Activated T-cell treated with anti-CD3 and anti-CD28 coated beads for 1 hour (primary cell): ENCODE results near the gene HAUS5.
"Not testable (repeated sequence)": the region's sequence is repeated elsewhere in the genome, so short reads cannot be mapped to it uniquely, and the experiment has no call there.

Experiments
- DNase-seq: peaks from one replicate; pipeline ENCODE4 v3.0.0-alpha.2; 2020; ENCODE audit warnings: low read depth

The HAUS5 gene, protein sequence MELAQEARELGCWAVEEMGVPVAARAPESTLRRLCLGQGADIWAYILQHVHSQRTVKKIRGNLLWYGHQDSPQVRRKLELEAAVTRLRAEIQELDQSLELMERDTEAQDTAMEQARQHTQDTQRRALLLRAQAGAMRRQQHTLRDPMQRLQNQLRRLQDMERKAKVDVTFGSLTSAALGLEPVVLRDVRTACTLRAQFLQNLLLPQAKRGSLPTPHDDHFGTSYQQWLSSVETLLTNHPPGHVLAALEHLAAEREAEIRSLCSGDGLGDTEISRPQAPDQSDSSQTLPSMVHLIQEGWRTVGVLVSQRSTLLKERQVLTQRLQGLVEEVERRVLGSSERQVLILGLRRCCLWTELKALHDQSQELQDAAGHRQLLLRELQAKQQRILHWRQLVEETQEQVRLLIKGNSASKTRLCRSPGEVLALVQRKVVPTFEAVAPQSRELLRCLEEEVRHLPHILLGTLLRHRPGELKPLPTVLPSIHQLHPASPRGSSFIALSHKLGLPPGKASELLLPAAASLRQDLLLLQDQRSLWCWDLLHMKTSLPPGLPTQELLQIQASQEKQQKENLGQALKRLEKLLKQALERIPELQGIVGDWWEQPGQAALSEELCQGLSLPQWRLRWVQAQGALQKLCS

DNA sequence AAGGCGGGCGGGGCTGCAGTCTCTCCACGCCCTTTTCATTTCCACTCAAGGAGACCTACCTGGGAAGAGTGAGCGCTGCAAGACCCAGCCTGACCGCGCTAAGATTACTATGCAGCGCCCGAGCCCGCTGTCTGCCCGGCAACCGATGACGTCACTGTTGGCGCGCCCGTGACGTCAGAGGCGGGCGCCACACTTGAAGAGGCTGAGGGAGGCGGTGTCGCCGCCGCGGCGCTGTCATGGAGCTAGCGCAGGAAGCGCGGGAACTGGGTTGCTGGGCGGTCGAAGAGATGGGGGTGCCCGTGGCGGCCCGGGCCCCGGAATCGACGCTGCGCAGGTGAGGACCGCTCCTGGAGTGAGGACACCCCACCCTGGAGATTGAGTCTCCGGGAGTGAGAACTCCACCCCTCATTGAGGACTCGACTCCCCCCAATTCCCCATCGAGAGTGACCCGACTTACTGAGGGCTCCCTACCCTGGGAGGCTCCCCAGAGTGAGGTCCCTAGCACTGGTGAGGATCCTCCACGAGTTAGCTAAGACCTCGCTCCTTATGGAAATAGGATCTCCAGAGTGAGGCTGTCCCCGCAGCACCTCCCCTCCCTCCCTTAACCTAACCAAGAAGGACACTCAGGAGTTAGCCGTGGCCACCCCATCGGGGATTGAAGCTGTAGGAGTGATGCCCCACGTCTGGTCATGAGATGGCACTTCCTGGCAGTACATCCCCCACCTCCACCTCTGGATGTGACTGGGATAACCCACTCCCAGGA lies at the start of gene HAUS5:
HAUS5 (plus strand) TSS at position 177 of the 763 bp plus-strand sequence; CDS start at position 237, 60 bp downstream.
- DNase-seq: peak; percentile 93

DNA sequence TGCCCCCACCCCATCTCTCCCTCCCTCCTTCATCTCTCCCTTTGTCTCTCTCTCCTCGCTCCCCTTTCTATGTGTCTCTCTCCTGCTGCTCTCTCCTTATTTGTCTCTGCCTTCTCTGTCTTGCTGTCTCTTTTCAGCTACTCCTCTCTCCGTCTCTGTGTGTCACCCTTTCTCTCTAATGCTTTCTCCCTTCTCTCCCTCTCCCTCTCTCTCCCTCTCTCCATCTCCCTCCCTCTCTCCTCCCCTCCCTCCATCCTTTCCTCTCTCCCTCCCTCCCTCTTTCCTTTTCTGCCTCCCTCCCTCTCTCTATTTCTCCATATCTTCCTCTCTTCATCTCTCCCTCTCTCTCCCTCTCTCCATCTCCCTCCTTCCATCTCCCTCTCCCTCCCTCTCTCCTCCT lies 49.8 kb upstream of the HAUS5 start:
- no peak for DNase-seq

DNA sequence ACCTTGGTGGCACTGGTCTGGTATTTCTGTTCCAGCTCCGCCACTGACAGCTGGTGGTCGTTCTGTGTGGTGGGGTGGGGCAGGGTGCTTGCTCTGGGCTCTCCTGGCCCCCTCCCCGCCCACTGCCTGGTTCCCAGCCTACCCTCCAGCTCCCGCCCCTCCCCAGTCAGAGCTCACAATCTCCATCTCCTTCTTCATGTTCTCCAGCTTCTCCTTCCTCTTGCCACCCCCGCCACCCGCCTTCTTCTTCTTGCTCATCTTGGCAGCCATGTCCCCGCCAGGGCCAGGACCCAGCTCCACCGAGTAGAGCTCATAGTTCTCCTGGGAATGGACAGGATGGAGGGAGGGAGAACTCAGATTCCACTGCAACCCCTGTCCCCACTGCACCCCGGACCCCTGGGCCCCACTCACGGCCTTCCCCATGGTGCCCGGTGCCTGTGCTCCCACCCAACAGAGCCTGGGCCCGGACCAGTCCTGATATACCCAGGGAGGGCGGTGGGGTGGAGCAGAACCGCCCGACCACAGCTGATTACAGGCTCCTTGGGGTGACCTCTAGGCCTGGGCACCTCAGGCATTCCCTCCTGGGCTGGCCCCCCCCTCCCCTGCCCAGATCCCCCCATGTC lies 49.2 kb upstream of the HAUS5 start, which contains the start of gene ATP4A:
ATP4A (minus strand) TSS at position 452 of the 623 bp plus-strand sequence; CDS start at position 423, 29 bp downstream.
- DNase-seq: no peak

DNA sequence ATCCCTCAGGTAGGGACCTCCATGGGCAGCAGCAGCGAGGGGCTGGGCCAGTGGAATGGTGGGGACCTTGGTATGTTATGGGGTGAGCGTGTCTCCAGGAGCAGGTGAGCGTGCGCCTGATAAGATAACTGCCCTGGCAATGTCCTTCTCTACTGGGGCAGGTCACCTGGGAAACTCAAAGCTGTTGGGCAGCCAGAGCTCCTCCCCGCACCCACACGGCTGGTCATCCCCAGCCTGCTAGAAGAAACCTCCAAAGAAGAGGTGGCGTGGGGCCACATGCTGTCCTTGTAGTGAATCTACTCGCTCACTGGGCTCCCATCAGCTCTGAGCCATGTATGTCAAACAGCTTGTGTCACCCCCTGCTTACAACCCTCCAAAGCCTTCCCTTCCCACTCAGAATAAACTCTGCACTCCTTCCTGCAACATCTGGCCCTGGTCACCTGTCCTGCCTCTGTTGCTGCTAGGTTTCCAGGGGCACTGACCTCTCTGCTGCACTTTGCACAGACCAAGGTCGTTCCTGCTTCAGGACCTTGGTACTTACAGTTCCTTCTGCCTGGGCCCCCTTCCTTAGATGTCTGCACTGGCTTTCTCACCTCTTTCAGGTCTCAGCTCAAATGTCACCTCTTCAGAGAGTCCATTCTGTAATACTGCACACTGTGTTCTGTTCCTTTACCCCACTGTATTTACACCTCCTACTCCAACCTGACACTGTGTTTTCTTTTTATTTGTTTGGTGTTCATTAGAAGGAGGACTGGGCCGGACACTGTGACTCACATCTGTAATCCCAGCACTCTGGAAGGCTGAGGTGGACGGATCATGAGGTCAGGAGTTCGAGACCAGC lies 47.3 kb upstream of the HAUS5 start:
- no peak for DNase-seq

DNA sequence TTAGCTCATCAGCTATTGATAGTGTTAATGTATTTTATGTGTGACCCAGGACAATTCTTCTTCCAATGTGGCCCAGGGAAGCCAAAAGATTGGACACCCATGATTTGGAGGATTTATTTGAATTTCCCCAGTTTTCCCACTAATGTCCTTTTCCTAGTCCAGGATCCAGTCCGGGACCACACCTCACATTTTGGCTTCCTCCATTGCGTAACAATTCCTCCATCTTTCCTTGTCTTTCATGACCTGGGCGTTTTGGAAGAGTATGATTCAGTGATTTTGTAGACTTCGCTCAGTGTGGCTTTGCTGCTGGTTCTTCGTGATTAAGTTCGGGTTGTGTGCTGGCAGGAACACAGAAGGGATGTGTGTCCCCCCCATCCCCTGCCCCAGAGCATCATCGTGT lies 45.8 kb upstream of the HAUS5 start:
- DNase-seq: no peak

DNA sequence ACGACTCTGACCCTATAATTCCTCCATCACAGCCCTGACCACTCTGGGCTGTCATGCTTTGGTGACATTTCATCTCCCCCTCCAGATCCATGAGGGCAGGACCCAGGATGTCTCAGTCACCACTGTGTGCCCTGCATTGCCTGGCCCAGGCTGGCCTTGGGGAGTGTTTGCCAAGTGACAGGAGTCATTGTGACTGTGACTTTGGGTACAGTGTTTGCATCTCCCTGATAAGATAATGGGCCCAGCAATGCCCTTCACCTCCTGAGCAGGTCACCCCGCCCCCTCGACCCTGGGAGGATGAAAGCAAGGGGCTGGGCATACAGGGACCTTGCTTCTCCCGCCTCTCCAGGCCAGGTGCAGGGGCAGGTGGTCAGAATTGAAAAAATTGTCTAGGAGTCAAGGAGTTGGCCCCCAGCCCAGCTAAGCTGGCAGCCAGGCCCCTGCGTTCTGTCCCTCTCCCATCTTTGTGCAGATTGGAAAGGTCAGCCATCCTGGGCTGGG lies 43.2 kb upstream of the HAUS5 start:
- DNase-seq: no peak

DNA sequence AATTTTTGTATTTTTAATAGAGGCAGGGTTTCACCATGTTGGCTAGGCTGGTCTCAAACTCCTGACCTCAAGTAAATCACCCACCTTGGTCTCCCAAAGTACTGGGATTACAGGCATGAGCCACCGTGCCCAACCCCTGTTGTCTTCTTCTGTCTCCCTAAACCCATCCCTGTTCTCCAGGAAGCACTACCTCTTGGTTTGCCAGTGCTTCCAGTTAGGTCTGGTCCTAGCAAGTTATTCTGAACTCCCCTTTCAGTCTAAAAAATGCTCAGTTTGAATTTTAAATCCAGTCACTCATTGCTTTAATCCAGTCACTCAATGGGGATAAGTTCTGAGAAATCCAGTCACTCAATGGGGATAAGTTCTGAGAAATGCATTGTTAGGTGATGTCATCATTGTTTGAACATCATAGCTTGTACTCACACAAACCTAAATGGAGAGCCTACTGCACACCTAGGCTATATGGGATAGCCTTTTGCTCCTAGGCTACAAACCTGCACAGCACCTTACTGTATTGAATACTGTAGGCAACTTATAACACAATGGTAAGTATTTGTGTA lies 41.0 kb upstream of the HAUS5 start:
- DNase-seq: no peak

DNA sequence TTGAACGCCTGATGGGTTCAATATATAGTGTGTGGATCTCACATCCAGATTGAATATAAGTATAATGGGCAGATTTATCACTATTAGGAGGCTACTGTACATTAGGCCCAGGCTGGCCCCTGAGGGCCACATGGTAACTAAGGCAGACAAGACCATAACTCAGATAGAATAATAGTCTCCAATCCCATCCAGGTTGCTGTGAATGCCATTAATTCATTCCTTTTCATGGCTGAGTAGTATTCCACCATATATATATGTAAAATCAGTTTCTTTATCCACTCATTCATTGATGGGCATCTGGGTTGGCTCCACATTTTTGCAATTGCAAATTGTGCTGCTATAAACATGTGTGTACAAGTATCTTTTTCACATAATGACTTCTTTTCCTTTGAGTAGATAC lies 34.6 kb upstream of the HAUS5 start:
- no peak for DNase-seq

DNA sequence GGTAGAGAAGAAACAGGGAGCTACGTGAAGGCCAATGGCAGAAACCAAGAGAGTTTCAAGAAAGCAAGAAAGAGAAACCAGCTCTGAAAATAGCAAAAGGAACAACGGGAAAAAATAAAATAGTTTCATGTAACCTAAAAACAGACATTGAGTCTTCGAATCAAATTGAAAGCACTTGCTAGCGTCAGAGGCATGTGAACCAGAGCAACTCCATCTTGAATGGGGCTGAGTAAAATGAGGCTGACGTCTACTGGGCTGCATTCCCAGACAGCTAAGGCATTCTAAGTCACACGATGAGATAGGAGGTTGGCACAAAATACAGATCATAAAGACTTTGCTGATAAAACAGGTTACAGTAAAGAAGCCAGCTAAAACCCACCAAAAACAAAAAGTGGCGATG lies 33.8 kb upstream of the HAUS5 start:
- DNase-seq: no peak

DNA sequence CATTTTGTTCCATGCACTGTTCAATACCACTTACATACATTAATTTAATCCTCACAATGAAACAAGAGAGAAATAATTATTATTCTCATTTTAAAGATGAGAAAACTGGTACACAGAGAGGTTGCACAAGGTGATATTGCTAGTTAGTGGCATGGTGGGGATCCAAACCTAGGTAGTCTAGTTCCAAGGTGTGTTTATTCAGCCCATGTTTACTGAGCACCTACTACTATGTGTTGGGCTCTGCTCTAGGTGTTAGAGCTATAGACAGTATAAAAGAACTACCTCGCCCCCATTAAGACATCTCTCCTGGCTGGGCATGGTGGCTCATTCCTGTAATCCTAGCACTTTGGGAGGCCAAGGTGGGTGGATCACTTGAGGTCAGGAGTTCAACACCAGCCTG lies 29.8 kb upstream of the HAUS5 start:
- no peak for DNase-seq

DNA sequence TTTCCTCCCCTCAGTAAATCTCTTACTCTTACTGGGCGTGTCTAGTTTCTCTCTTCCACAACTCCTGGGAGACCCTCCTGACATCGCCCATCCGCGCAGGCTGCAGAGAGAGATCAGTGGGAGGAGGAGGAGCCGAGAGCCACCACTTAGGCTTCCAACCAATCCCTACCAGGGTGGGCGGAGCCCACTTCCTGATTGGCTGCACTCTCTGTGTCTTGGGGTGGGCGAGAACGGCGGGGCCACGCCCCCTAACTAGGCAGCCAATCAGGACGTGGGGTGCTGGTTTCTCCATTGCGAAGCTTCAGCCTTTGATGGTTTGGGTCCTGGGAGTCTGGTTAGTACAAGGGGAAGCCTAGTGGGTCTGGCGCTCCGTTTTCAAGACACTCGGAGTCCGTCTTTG lies 26.7 kb upstream of the HAUS5 start, which contains the start of gene PMIS2:
PMIS2 (plus strand) TSS at position 326 of the 400 bp plus-strand sequence. CDS start 87 bp downstream, outside the sequence.
- DNase-seq: no peak

DNA sequence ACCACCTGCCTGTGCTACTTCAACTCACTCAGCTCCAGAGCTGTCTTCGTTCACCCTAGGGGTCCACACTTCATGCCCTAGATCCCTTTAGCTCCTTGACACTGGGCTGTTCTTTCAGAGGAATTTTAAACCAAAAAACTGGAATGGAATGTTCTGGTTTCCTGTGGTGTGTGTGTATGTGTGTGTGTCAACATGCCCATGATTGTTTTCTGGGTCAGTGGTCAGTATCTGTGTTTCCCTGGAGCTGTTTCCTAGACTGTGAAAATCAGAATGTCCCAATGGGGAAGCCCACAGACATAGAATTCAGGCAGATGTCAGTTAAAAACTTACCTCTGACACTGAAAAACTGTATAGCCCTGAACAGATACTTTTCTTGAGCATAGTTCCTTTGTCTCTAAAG lies 25.2 kb upstream of the HAUS5 start:
- no peak for DNase-seq

DNA sequence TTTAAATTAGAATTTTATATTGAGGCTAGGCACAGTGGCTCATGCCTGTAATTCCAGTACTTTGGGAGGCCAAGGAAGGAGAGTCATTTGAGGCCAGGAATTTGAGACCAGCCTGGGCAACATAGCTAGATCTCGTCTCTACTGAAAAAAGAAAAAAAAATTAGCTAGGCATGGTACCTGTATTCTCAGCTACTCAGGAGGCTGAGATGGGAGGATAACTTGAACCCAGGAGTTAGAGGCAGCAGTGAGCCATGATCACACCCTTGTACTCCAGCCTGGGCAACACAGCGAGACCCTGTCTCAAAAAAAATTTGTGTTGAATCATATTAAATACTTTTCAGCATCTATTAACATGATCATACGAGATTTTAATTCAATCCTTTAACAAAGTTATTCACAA lies 21.7 kb upstream of the HAUS5 start:
- DNase-seq: no peak

DNA sequence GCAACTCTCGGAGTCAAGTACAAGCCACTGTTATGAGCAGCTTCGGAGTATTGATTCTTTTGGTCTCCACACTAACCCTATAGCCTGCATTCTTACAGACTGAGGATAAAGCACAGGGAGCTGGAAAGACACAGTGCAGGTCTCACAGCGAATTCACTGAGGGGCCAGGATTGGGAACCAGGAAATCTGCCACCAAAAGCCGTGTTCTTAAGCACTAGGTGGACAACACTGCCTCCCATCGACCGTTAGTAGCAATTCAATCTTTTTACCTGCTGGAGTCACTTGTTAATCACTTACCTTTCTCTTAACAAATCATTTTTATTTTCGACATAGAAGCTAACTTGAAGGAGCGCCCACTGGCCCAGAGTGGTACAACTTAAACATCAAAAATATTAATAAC lies 20.3 kb upstream of the HAUS5 start:
- DNase-seq: no peak

DNA sequence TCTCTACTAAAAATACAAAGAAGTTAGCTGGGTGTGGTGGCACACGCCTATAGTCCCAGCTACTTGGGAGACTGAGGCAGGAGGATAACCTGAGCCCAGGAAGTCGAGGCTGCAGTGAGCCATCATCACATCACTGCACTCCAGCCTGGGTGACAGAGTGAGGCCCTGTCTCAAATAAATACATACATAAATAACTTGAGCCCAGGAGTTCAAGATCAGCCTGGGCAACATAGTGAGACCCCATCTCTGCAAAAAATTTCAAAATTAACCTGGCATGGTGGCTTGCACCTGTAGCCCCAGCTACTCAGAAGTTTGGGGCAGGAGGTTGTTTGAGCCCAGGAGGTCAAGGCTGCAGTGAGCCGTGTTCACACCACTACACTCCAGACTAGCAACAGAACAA lies 17.5 kb upstream of the HAUS5 start:
- DNase-seq: not testable (repeated sequence)

DNA sequence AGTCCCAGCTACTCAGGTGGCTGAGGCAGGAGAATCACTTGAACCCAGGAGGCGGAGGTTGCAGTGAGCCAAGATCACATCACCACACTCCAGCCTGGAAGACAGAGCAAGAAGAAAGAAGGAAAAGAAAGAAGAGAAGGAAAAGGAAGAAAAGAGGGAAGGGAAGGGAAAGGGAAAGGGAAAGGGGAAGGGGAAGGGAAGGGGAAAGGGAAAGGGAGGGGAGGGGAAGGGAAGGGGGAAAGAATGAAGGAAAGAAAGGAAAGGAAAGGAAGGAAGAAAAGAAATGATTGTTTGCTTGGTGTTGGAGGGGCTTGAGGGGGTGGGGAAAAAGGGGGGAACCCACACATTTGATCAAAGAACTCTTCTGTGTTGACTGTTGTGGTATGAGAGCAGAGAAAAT lies 16.6 kb upstream of the HAUS5 start:
- DNase-seq: no peak

DNA sequence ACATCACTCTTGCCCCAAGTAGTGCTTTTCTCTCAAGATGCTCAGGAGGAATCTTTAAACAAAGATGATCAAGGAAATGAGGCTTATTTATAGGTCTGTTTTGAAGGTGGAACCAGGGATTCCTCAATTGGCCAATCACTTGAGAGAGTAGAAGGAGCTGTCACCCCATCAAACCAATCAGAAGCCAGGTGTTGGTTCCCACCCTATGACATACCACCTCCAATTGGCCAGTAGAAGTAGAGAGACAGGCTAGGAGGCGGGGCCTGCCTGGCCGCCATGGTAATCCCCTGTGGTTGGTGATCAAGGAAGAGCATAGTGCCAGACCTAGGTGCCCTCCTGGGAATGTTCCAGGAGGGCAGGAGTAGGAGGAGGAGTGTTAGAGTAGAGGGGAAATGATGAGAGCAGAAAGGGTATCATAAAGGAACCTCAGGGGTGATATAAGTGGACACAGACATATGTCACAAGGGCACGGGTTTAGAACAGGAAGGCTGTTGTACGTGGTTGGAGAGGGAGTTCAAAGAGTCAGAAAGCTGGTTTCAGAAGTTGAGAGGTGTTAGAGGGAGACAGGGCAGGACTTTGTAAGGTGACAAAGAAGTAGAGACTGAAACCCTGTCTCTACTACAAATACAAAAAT lies 16.1 kb upstream of the HAUS5 start:
- DNase-seq: no peak

DNA sequence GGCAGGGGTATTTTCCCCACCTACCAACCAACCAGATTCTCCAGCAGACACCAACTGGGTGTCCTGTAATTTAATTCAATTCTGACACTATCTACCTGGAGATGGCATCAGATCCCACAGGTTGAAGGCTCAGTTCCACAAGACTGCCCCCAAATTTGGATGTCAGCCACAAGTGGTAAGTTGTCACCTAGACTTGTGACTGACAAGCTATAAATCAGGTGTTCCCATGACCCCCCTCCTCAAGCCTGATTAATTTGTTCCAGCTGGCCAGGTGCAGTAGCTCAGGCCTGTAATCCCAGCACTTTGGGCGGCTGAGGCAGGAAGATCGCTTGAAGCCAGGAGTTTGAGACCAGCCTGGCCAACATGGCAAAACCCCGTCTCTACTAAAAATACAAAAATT lies 10.6 kb upstream of the HAUS5 start:
- no peak for DNase-seq

DNA sequence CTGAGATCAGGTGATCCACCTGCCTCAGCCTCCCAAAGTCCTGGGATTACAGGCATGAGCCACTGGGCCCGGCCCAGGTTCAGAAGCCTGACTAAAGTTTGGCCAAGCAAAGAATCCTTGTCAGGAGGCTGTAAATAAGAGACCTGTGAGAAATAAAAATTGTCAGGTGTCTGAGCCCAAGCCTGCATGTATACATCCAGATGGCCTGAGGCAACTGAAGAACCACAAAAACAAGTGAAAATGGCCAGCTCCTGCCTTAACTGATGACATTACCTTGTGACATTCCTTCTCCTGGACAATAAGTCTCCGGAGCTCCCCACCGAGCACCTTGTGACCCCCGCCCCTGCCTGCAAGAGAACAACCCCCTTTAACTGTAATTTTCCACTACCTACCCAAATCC lies 8.1 kb upstream of the HAUS5 start:
- not testable (repeated sequence) for DNase-seq

DNA sequence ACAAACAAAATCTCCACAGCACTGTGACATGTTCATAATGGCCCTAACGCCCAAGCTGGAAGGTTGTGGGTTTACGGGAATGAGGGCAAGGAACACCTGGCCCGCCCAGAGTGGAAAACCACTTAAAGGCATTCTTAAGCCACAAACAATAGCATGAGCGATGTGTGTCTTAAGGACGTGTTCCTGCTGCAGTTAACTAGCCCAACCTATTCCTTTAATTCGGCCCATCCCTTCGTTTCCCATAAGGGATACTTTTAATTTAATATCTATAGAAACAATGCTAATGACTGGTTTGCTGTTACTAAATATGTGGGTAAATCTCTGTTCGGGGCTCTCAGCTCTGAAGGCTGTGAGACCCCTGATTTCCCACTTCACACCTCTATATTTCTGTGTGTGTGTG lies 5.4 kb upstream of the HAUS5 start:
- DNase-seq: not testable (repeated sequence)
